A549 (cell line): Measurements from ENCODE around the gene TMC6. TPM values are rescaled to one million over a fixed set of nuclear protein-coding genes. Genes with fewer than 3 reads are reported as not detected.
A peak's percentile ranks its signal among the peaks of the same experiment; 100 is the strongest.

Source experiments
- ATAC-seq, 2 experiments: fragments of 200-7000 bp in 1 of 2; fragments of >200 bp in 1 of 2; cut with Nextera tagmentation in 1 of 2; cut with Tn5 transposase in 1 of 2; 3 replicates each; pipeline versions ENCODE4 v1.8.0 to v1.9.1; 2018 to 2020; ENCODE audit warnings: mild to moderate bottlenecking in 1 of 2, moderate library complexity in 1 of 2
- CTCF ChIA-PET: fragments of 300-600 bp; sonication (Branson Sonifier 250); formaldehyde crosslinking; extraction: SDS; loops from one replicate; lab custom pipeline; 2021; ENCODE audit warnings: antibody characterized with exemption, inconsistent platforms; lab: Yijun Ruan, JAX
- POLR2A ChIA-PET: fragments of 350-600 bp; formaldehyde crosslinking; extraction: SDS; loops from one replicate; lab custom pipeline; 2021; ENCODE audit warnings: antibody characterized with exemption, inconsistent platforms; lab: Yijun Ruan, JAX
- DNase-seq, 2 experiments: peaks; one replicate each; pipeline versions ENCODE4 v3.0.0 to v3.0.0-alpha.2; 2011 to 2016; ENCODE audit warnings: low read depth in 1 of 2, low spot score in 1 of 2
- FAIRE-seq: peaks from 2 replicates; lab custom pipeline; 2011; peaks lifted over from hg19 to GRCh38; lab: Jason Lieb, UNC
- H3K27ac ChIP-seq, 2 experiments: fragments of >200 bp; sonication (Bioruptor Twin); formaldehyde crosslinking; 3 replicates each; pipeline ENCODE4 v1.5.1; 2016 to 2017
- H3K4me1 ChIP-seq: fragments of >200 bp; sonication (Bioruptor Twin); formaldehyde crosslinking; 3 replicates; pipeline ENCODE4 v1.6.1; 2016
- H3K4me2 ChIP-seq: fragments of >200 bp; sonication (Bioruptor Twin); formaldehyde crosslinking; 3 replicates; pipeline ENCODE4 v1.6.1; 2016
- H3K4me3 ChIP-seq: fragments of >200 bp; sonication (Bioruptor Twin); formaldehyde crosslinking; 3 replicates; pipeline ENCODE4 v1.5.1; 2016
- H3K9me3 ChIP-seq: fragments of >200 bp; sonication (Bioruptor Twin); formaldehyde crosslinking; 3 replicates; pipeline ENCODE4 v1.6.1; 2016
- CHD4 ChIP-seq: fragments of 200-600 bp; sonication (generic); IDR thresholded peaks from 2 replicates; pipeline ENCODE4 v1.6.1; 2016; ENCODE audit warnings: antibody characterized with exemption, mild to moderate bottlenecking, borderline replicate concordance
- CTCF ChIP-seq: fragments of >200 bp; sonication (Bioruptor Twin); formaldehyde crosslinking; IDR thresholded peaks from 3 replicates; pipeline ENCODE4 v1.5.1; 2016
- EHF ChIP-seq: fragments of 250-450 bp; sonication (Bioruptor Pico); IDR thresholded peaks from 2 replicates; pipeline ENCODE4 v1.5.0; 2020; ENCODE audit warnings: mild to moderate bottlenecking
- FOXS1 ChIP-seq: fragments of 250-450 bp; sonication (Bioruptor Pico); IDR thresholded peaks from 2 replicates; pipeline ENCODE4 v1.5.0; 2020; ENCODE audit warnings: mild to moderate bottlenecking, moderate library complexity
- GATA3 ChIP-seq: IDR thresholded peaks from 2 replicates; pipeline ENCODE4 v1.6.1; 2012; ENCODE audit warnings: borderline replicate concordance
- HEYL ChIP-seq: fragments of 250-450 bp; sonication (Bioruptor Pico); IDR thresholded peaks from 2 replicates; pipeline ENCODE4 v1.8.0; 2021; ENCODE audit warnings: mild to moderate bottlenecking, moderate library complexity
- HOXB5 ChIP-seq: fragments of 250-450 bp; sonication (Bioruptor Pico); IDR thresholded peaks from 2 replicates; pipeline ENCODE4 v1.5.0; 2020; ENCODE audit warnings: mild to moderate bottlenecking, moderate library complexity
- JUN ChIP-seq, 2 experiments: fragments of >200 bp; sonication (Bioruptor Twin); formaldehyde crosslinking; IDR thresholded peaks; 2 replicates in 1 of 2; 3 replicates in 1 of 2; pipeline ENCODE4 v1.6.1; 2016 to 2017
- JUNB ChIP-seq: fragments of >200 bp; sonication (Bioruptor Twin); formaldehyde crosslinking; IDR thresholded peaks from 2 replicates; pipeline ENCODE4 v1.6.1; 2016
- PBX3 ChIP-seq: IDR thresholded peaks from 2 replicates; pipeline ENCODE4 v1.6.1; 2012
- RAD21 ChIP-seq, 2 experiments: fragments of >200 bp in 1 of 2; sonication (Bioruptor Twin) in 1 of 2; formaldehyde crosslinking in 1 of 2; IDR thresholded peaks in 1 of 2; conservative IDR thresholded peaks in 1 of 2; 2 replicates in 1 of 2; 3 replicates in 1 of 2; pipeline ENCODE4 v1.6.1; 2012 to 2018; ENCODE audit warnings: inconsistent platforms in 1 of 2
- RFX5 ChIP-seq: fragments of 450-650 bp; IDR thresholded peaks from 2 replicates; pipeline ENCODE4 v1.7.1; 2014; ENCODE audit warnings: antibody characterized with exemption, mild to moderate bottlenecking, moderate library complexity
- SMC3 ChIP-seq: fragments of >200 bp; sonication (Bioruptor Twin); formaldehyde crosslinking; IDR thresholded peaks from 3 replicates; pipeline ENCODE4 v1.6.1; 2018; ENCODE audit warnings: inconsistent platforms
- WGBS: methylation state at CpG from one replicate; pipeline ENCODE4 v1.1.6; 2017; ENCODE audit errors: missing lambda C conversion rate; 5-methylcytosine and 5-hydroxymethylcytosine counted together
- polyA plus RNA-seq, 4 experiments: library from polyadenylated mRNA; depleted of rRNA in 3 of 4; stranded (reverse); fragments of >200 nt; fragmentation: RNase III in 1 of 4; extraction: RNeasy Plus Mini Kit Qiagen cat#74134 plus additional on column Dnase treatment in 1 of 4; gene quantifications; 2 replicates in 3 of 4; 3 replicates in 1 of 4; pipeline ENCODE4 v1.2.3, GENCODE V29; 2011 to 2017
- TF ChIP-seq, protein P1 (sequence below): fragments of 200-600 bp; sonication (generic); IDR thresholded peaks from 2 replicates; pipeline ENCODE4 v1.6.1; 2016; ENCODE audit warnings: antibody characterized with exemption, mild to moderate bottlenecking, moderate library complexity

Gene TMC6
- polyA plus RNA-seq, 2 of the 4 experiments (the other 2 are of a cell fraction): 4.7 to 9.4 TPM

DNA sequence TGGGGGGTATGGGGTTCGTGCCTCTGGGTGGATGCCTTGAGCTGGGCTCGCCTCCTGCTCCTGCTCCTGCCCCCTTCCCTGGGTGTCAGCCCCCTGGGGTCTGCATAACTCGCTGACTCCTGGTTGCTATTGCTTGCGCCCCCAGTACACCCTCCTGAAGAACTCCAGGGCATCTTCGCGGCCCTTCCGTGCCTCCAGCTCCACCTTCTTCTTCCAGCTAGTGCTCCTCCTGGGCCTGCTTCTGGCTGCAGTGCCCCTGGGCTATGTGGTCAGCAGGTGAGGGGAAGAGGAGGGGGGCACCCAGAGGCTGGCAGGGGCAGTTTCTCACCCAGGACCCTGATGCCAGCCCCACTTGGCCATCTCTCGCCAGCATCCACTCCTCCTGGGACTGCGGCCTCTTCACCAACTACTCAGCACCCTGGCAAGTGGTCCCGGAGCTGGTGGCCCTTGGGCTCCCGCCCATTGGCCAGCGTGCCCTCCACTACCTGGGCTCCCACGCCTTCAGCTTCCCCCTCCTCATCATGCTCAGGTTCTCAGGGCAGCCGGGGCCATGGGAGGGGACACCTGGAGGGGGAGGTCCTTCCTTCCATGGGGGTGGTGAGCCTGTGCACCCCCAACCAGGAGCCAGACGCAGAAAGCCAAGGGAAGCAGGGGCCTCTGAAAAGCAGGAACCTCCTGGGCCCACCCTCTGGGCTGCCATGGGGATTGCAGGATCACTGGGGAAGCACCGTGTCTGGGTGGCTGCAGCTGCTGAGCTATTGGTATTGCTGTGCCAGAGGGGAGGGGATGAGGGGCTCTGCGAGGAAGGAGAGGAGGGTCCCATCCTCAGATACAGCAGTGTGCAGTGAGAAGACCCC is 9.9 kb upstream of the TMC6 start (continued):
- TF ChIP-seq, protein P1, sequence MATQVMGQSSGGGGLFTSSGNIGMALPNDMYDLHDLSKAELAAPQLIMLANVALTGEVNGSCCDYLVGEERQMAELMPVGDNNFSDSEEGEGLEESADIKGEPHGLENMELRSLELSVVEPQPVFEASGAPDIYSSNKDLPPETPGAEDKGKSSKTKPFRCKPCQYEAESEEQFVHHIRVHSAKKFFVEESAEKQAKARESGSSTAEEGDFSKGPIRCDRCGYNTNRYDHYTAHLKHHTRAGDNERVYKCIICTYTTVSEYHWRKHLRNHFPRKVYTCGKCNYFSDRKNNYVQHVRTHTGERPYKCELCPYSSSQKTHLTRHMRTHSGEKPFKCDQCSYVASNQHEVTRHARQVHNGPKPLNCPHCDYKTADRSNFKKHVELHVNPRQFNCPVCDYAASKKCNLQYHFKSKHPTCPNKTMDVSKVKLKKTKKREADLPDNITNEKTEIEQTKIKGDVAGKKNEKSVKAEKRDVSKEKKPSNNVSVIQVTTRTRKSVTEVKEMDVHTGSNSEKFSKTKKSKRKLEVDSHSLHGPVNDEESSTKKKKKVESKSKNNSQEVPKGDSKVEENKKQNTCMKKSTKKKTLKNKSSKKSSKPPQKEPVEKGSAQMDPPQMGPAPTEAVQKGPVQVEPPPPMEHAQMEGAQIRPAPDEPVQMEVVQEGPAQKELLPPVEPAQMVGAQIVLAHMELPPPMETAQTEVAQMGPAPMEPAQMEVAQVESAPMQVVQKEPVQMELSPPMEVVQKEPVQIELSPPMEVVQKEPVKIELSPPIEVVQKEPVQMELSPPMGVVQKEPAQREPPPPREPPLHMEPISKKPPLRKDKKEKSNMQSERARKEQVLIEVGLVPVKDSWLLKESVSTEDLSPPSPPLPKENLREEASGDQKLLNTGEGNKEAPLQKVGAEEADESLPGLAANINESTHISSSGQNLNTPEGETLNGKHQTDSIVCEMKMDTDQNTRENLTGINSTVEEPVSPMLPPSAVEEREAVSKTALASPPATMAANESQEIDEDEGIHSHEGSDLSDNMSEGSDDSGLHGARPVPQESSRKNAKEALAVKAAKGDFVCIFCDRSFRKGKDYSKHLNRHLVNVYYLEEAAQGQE: no peak
- TF ChIP-seq EHF (no peak), JUNB (no peak)

DNA sequence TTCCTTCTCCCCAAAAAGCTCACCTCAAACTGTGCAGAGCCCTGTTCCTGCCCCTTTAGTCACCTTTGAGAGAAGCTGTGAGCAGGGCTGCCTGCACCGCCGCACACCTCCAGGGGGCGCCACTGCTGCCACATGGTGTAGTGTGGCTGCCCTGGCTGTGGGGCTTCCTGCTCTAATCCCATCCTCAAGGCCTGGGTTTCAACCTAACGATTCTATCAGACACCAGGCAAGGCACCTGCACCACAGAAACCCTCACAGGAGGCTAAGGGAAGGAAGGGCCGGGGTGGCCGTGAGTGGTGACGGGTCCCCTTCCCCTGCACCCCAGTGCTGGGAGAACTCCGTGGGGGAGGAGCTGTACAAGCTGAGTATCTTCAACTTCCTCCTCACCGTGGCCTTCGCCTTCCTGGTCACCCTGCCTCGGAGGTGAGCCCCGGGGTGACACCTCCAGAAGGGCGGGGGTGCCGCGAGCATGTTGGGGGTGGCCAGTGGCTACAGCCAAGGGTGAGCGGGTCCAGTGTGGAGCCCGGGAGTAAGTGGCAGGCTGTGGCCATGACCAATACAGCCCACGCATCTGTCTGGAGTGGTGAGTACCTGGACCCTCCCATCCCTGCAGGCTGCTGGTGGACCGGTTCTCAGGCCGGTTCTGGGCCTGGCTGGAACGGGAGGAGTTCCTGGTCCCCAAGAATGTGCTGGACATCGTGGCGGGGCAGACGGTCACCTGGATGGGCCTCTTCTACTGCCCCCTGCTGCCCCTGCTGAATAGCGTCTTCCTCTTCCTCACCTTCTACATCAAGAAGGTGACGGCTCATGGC is 9.0 kb upstream of the TMC6 start:
- no peak for FAIRE-seq
- Histone ChIP-seq H3K4me2 (no peak overlapping the region), H3K27ac (no peak overlapping the region), H3K4me3 (no peak overlapping the region), H3K4me1 (peaks cover 26% of the 10 kb centered on the region), H3K9me3 (no peaks in the 10 kb centered on the region)
- ChIA-PET POLR2A (interaction anchor here (1.4 to 1.7 kb wide), 2 partner anchors 9 to 179 kb away, joined by 3 to 4 read pairs; partner anchors contain the start of genes TMC6 and TNRC6C), CTCF (interaction anchor here (0.6 to 24.0 kb wide), 19 partner anchors 10 to 166 kb away, joined by 3 to 295 read pairs (median 4); partner anchors contain the start of genes SYNGR2, TK1, TMC6 and TMC8)
- peak in 1 of 2 experiments; percentile 65 for DNase-seq
- TF ChIP-seq CHD4 (peak; percentile 68; the same call in 1 of the 2 replicates), SMC3 (0 out of 3 replicates have a peak, but pooled peaks have one; percentile 7), RFX5 (no peak), CTCF (peak; percentile 51), PBX3 (no peak), JUN (IDR thresholded peaks at IDR 0.05) (no peak), RAD21 (conservative IDR thresholded peaks at IDR 0.05 in 1 of 2, IDR thresholded peaks at IDR 0.05 in 1 of 2) (peak in 1 of 2 experiments; percentile 23; a peak in 1 of 5 replicates), FOXS1 (0 out of 2 replicates have a peak, but pooled peaks have one; percentile 12), HOXB5 (CRISPR knock-in tag) (no peak), GATA3 (no peak), HEYL (no peak)
- ATAC-seq: 0 out of 6 replicates have a peak, but pooled peaks of 1 of the 2 experiments have one; percentile 1
- 52% methylated on average over 24 of the region's 26 CpGs for WGBS
